Calu3 (cell line): ENCODE measurements around the gene HP1BP3. TPM values are rescaled to one million over a fixed set of nuclear protein-coding genes. Genes with fewer than 3 reads are reported as not detected.
A peak's percentile ranks its signal among the peaks of the same experiment; 100 is the strongest.

ENCODE experiments used
- BruUV-seq: library from RNA; stranded (reverse); fragments of 400-500 nt; replicated peaks from 2 replicates; lab custom pipeline; 2021; lab: Mats Ljungman, UMichigan
- CTCF ChIA-PET: fragments of 300-600 bp; sonication (Branson Sonifier 250); formaldehyde crosslinking; loops from one replicate; lab custom pipeline; 2022; ENCODE audit warnings: antibody characterized with exemption; lab: Charles Lee
- DNase-seq: peaks from one replicate; pipeline ENCODE4 v3.0.0; 2022
- H3K27ac Mint-ChIP-seq: one replicate; pipeline ENCODE4 v1.8.0; 2022; ENCODE audit warnings: mixed read lengths; ENCODE audit not compliant: unreplicated experiment
- H3K27me3 Mint-ChIP-seq: one replicate; pipeline ENCODE4 v1.8.0; 2022; ENCODE audit warnings: mixed read lengths; ENCODE audit not compliant: unreplicated experiment
- H3K36me3 Mint-ChIP-seq: one replicate; pipeline ENCODE4 v1.8.0; 2022; ENCODE audit warnings: mild to moderate bottlenecking, moderate library complexity, mixed read lengths; ENCODE audit not compliant: insufficient read depth, unreplicated experiment
- H3K4me1 Mint-ChIP-seq: one replicate; pipeline ENCODE4 v1.8.0; 2022; ENCODE audit warnings: mild to moderate bottlenecking, low read depth, mixed read lengths; ENCODE audit not compliant: unreplicated experiment
- H3K4me3 Mint-ChIP-seq: one replicate; pipeline ENCODE4 v1.8.0; 2022; ENCODE audit warnings: mild to moderate bottlenecking, low read depth, moderate library complexity, mixed read lengths; ENCODE audit not compliant: unreplicated experiment
- H3K9me3 Mint-ChIP-seq: one replicate; pipeline ENCODE4 v1.8.0; 2022; ENCODE audit warnings: low read depth, mixed read lengths; ENCODE audit not compliant: unreplicated experiment
- CTCF ChIP-seq: fragments of 200-600 bp; IDR thresholded peaks from one replicate; pipeline ENCODE4 v1.8.0; 2022; ENCODE audit warnings: antibody characterized with exemption; ENCODE audit not compliant: unreplicated experiment
- intact Hi-C: fragments of 100-400 bp; cut with micrococcal nuclease; formaldehyde crosslinking; loops from one replicate; pipeline ENCODE4 v1.10.0; 2022; ENCODE audit not compliant: unreplicated experiment
- total RNA-seq: library from RNA; stranded (reverse); gene quantifications from 2 replicates; pipeline ENCODE4 v1.2.3, GENCODE V29; 2022

The HP1BP3 gene
- total RNA-seq, 1 experiment from 2014 or later, result 247 TPM

GRCh38 chr1:20732071-20732587 is 55.0 kb downstream of the HP1BP3 start:
- DNase-seq, result peak; percentile 66
- no TSS peak for BruUV-seq

GRCh38 chr1:20731057-20731991 is 55.8 kb downstream of the HP1BP3 start:
- Mint-ChIP-seq H3K4me3 (peak overlapping the region; percentile 88), H3K4me1 (peaks cover 6% of the 10 kb centered on the region), H3K36me3 (peaks cover 21% of the 10 kb centered on the region), H3K9me3 (no peaks in the 10 kb centered on the region), H3K27ac (no peak overlapping the region), H3K27me3 (peaks cover 27% of the 10 kb centered on the region)
- no peak for TF ChIP-seq CTCF
- intact Hi-C loops, result loop anchor here (5.0 kb wide), 1 partner anchor 34 kb away; no protein-coding TSS in a partner anchor
- no TSS peak for BruUV-seq
- CTCF ChIA-PET, result interaction anchor here (1.0 kb wide), 1 partner anchor 13 kb away, joined by 4 read pairs; the partner anchor contains the start of gene KIF17
- DNase-seq, result no peak

More at GRCh38 chr1:20732071-20732587, 55.0 kb downstream of the HP1BP3 start:
- peak overlapping the region; percentile 88 for H3K4me3 Mint-ChIP-seq
- CTCF ChIA-PET, result interaction anchor here (1.0 to 2.4 kb wide), 2 partner anchors 14 to 35 kb away, joined by 4 to 11 read pairs; partner anchors contain the start of gene KIF17
- no peak for TF ChIP-seq CTCF
- no peaks in the 10 kb centered on the region for H3K9me3 Mint-ChIP-seq
- peak overlapping the region; percentile 81 for H3K27ac Mint-ChIP-seq
- intact Hi-C loops, result loop anchor here (5.0 kb wide), 1 partner anchor 35 kb away; no protein-coding TSS in a partner anchor
- H3K4me1 Mint-ChIP-seq, result peaks cover 6% of the 10 kb centered on the region
- peaks cover 21% of the 10 kb centered on the region for H3K36me3 Mint-ChIP-seq
- peaks cover 27% of the 10 kb centered on the region for H3K27me3 Mint-ChIP-seq

GRCh38 chr1:20730690-20731056 is 56.4 kb downstream of the HP1BP3 start:
- no peaks in the 10 kb centered on the region for H3K9me3 Mint-ChIP-seq
- DNase-seq, result no peak
- TF ChIP-seq CTCF, result no peak
- intact Hi-C loops, result loop anchor here (5.0 kb wide), 1 partner anchor 33 kb away; no protein-coding TSS in a partner anchor
- peaks cover 6% of the 10 kb centered on the region for H3K4me1 Mint-ChIP-seq
- BruUV-seq, result no TSS peak
- H3K4me3 Mint-ChIP-seq, result peak overlapping the region; percentile 88
- no peak overlapping the region for H3K27ac Mint-ChIP-seq
- peaks cover 21% of the 10 kb centered on the region for H3K36me3 Mint-ChIP-seq
- H3K27me3 Mint-ChIP-seq, result peaks cover 27% of the 10 kb centered on the region
- CTCF ChIA-PET, result interaction anchor here (0.7 kb wide), 1 partner anchor 23 kb away, joined by 3 read pairs; no protein-coding TSS in a partner anchor

GRCh38 chr1:20729990-20730689 is 57.0 kb downstream of the HP1BP3 start:
- Mint-ChIP-seq H3K9me3 (no peaks in the 10 kb centered on the region), H3K4me3 (no peak overlapping the region), H3K27me3 (peaks cover 27% of the 10 kb centered on the region), H3K36me3 (peaks cover 21% of the 10 kb centered on the region), H3K27ac (no peak overlapping the region), H3K4me1 (peaks cover 6% of the 10 kb centered on the region)
- DNase-seq, result no peak
- intact Hi-C loops, result loop anchor here (5.0 kb wide), 1 partner anchor 33 kb away; no protein-coding TSS in a partner anchor
- CTCF ChIA-PET, result interaction anchor here (0.7 kb wide), 1 partner anchor 23 kb away, joined by 3 read pairs; no protein-coding TSS in a partner anchor
- no TSS peak for BruUV-seq
- no peak for TF ChIP-seq CTCF
